ENCODE data around the gene NBEAL2. TPM values are rescaled to one million over a fixed set of nuclear protein-coding genes. Genes with fewer than 3 reads are reported as not detected.

Gene NBEAL2
- polyA plus RNA-seq, 1 donor from 2014 or later, result 3.3 TPM

DNA sequence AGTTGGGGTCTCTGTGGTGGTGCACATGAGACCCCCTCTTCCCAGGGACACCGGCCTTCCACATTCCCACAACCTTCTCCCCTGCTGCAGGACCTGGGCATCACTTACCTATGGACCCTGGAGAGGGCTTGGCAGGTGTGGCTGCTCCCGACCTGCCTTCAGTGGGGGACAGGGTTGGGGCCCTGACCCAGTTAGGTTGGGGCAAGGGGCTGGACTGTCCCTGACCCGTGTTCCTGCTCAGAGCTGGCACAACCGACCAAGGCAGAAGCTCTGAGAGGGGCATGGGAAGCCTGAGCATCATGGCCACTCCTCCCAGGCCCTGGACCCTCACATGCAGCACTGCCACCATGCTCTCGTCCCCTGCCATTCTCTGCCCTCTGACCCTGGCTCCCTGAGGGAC, 6.1 kb downstream of the NBEAL2 start:
- H3K9me2 ChIP-seq (ENCODE audit: insufficient read depth, low read length), result no peaks in the 10 kb centered on the region
- H3F3A ChIP-seq (ENCODE audit: insufficient read depth, low read length, poor library complexity, severe bottlenecking), result no peaks in the 10 kb centered on the region
- H3K79me2 ChIP-seq (replicated peaks; ENCODE audit: insufficient read depth, low read length), result no peaks in the 10 kb centered on the region
- TF ChIP-seq MXI1 (conservative IDR thresholded peaks at IDR 0.05; ENCODE audit: poor library complexity, severe bottlenecking) (no peak), POLR2AphosphoS5 (IDR thresholded peaks at IDR 0.05) (no peak), EP300 (conservative IDR thresholded peaks at IDR 0.05; ENCODE audit: poor library complexity, severe bottlenecking) (no peak), EZH2 (IDR thresholded peaks at IDR 0.05; ENCODE audit: borderline replicate concordance, insufficient read depth, low read length, poor library complexity, severe bottlenecking) (no peak)
- H3K4me3 ChIP-seq (ENCODE audit: low read length), result no peak overlapping the region
- H3K36me3 ChIP-seq (ENCODE audit: insufficient read depth, low read length), result no peaks in the 10 kb centered on the region
- no peaks in the 10 kb centered on the region for H4K20me1 ChIP-seq (ENCODE audit: insufficient read depth)
- no peaks in the 10 kb centered on the region for H3K9me3 ChIP-seq (ENCODE audit: low read length)
- H3K27ac ChIP-seq (ENCODE audit: low read length), result no peak overlapping the region
- H2AFZ ChIP-seq (ENCODE audit: low read depth, low read length), result no peak overlapping the region
- no peak overlapping the region for H3K9ac ChIP-seq (ENCODE audit: low read length)
- H3K27me3 ChIP-seq (ENCODE audit: insufficient read depth, low read depth, low read length), result no peaks in the 10 kb centered on the region
- H3K4me2 ChIP-seq (ENCODE audit: low read length), result no peak overlapping the region

DNA sequence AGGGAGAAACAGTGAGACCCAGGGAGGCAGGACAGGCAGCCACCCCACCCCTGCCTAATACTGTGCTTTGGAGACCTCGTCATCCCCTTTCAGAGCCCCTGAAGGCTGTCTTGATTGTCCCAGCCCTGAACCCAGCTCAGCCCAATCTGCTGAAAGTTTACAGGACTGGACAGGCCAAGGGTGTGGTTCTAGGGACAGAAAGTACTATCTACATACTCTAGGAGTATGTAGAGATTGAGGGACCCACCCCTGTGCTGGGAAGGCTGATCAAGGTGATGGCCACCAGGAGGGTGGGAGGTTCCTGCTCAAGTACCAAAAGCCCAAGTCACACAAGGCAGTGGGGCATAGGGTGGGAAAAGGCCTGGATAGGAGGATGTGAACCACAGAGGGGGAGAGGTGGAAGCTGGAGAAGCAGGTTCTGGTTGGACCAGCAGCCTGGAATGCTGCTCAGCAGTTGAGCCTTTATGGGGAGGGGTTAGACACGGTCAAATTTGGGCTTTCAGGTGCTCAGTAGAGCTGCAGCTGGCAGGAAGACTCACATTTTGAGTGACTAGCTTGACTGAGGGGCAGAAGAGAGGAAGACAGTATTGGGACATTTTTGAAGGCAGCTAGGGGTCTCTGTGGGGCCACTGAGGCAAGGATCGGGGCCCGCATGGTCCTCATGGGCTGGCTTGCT, 6.7 kb downstream of the NBEAL2 start:
- no peaks in the 10 kb centered on the region for H3K79me2 ChIP-seq (replicated peaks; ENCODE audit: insufficient read depth, low read length)
- no peak overlapping the region for H2AFZ ChIP-seq (ENCODE audit: low read depth, low read length)
- no peaks in the 10 kb centered on the region for H3K9me2 ChIP-seq (ENCODE audit: insufficient read depth, low read length)
- H3K36me3 ChIP-seq (ENCODE audit: insufficient read depth, low read length), result no peaks in the 10 kb centered on the region
- TF ChIP-seq REST (IDR thresholded peaks at IDR 0.05; ENCODE audit: borderline replicate concordance) (no peak), SMC3 (conservative IDR thresholded peaks at IDR 0.05; ENCODE audit: poor library complexity) (no peak), EP300 (conservative IDR thresholded peaks at IDR 0.05; ENCODE audit: poor library complexity, severe bottlenecking) (no peak)
- no peaks in the 10 kb centered on the region for H3K9me3 ChIP-seq (ENCODE audit: low read length)
- H4K20me1 ChIP-seq (ENCODE audit: insufficient read depth), result no peaks in the 10 kb centered on the region
- no peak overlapping the region for H3K4me2 ChIP-seq (ENCODE audit: low read length)
- H3K27me3 ChIP-seq (ENCODE audit: insufficient read depth, low read depth, low read length), result no peaks in the 10 kb centered on the region
- no peak overlapping the region for H3K4me3 ChIP-seq (ENCODE audit: low read length)
- H3K27ac ChIP-seq (ENCODE audit: low read length), result no peak overlapping the region
- H3F3A ChIP-seq (ENCODE audit: insufficient read depth, low read length, poor library complexity, severe bottlenecking), result no peaks in the 10 kb centered on the region
- no peak overlapping the region for H3K9ac ChIP-seq (ENCODE audit: low read length)

DNA sequence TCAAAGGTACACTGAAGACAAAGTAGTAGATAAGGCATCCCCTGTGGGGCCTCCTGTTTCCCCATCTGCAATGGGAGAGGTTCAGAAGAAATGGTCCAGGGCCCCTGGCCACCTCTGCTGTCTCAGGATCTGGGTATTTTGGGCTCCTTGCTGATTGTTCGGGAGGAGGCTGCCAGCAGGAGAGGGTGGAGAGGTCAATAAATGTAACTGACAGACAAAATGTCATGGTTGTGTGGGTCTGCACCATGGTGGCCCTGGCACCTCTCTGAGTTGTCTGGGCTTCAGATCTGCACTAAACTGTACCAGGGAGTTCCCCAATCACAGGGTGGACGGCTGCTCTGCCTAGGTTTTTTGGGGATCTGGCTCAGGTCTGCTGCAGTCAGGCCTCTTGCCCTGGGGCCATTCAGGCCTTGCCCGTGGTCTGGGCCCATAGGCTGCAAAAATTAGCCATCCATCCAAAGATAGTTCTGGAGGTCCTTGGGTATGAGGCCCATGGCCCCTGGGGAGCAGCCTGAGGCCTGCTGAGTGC, 7.4 kb downstream of the NBEAL2 start:
- no peaks in the 10 kb centered on the region for H3F3A ChIP-seq (ENCODE audit: insufficient read depth, low read length, poor library complexity, severe bottlenecking)
- H2AFZ ChIP-seq (ENCODE audit: low read depth, low read length), result no peak overlapping the region
- no peak overlapping the region for H3K9ac ChIP-seq (ENCODE audit: low read length)
- TF ChIP-seq EP300 (conservative IDR thresholded peaks at IDR 0.05; ENCODE audit: poor library complexity, severe bottlenecking) (no peak), POLR2AphosphoS5 (IDR thresholded peaks at IDR 0.05) (no peak), CTCF (IDR thresholded peaks at IDR 0.05; ENCODE audit: poor library complexity, severe bottlenecking) (no peak), SMC3 (conservative IDR thresholded peaks at IDR 0.05; ENCODE audit: poor library complexity) (no peak), TAF1 (IDR thresholded peaks at IDR 0.05; ENCODE audit: low read depth) (no peak), RAD21 (conservative IDR thresholded peaks at IDR 0.05) (no peak), MXI1 (conservative IDR thresholded peaks at IDR 0.05; ENCODE audit: poor library complexity, severe bottlenecking) (no peak), EZH2 (IDR thresholded peaks at IDR 0.05; ENCODE audit: borderline replicate concordance, insufficient read depth, low read length, poor library complexity, severe bottlenecking) (no peak), REST (IDR thresholded peaks at IDR 0.05; ENCODE audit: borderline replicate concordance) (no peak)
- H3K9me2 ChIP-seq (ENCODE audit: insufficient read depth, low read length), result no peaks in the 10 kb centered on the region
- no peaks in the 10 kb centered on the region for H3K79me2 ChIP-seq (replicated peaks; ENCODE audit: insufficient read depth, low read length)
- no peaks in the 10 kb centered on the region for H3K9me3 ChIP-seq (ENCODE audit: low read length)
- no peaks in the 10 kb centered on the region for H3K36me3 ChIP-seq (ENCODE audit: insufficient read depth, low read length)
- no peaks in the 10 kb centered on the region for H4K20me1 ChIP-seq (ENCODE audit: insufficient read depth)
- H3K27ac ChIP-seq (ENCODE audit: low read length), result no peak overlapping the region
- no peaks in the 10 kb centered on the region for H3K27me3 ChIP-seq (ENCODE audit: insufficient read depth, low read depth, low read length)
- no peak overlapping the region for H3K4me2 ChIP-seq (ENCODE audit: low read length)
- no peak overlapping the region for H3K4me3 ChIP-seq (ENCODE audit: low read length)

All from neural cell (in vitro differentiated cells).